GM21390 (cell line): ENCODE data around the gene TFAP2A.

Source experiments
- ATAC-seq: cut with Tn5 transposase; IDR thresholded peaks from one replicate; pipeline ENCODE4 v1.9.1; 2021; ENCODE audit not compliant: unreplicated experiment

Gene TFAP2A

DNA sequence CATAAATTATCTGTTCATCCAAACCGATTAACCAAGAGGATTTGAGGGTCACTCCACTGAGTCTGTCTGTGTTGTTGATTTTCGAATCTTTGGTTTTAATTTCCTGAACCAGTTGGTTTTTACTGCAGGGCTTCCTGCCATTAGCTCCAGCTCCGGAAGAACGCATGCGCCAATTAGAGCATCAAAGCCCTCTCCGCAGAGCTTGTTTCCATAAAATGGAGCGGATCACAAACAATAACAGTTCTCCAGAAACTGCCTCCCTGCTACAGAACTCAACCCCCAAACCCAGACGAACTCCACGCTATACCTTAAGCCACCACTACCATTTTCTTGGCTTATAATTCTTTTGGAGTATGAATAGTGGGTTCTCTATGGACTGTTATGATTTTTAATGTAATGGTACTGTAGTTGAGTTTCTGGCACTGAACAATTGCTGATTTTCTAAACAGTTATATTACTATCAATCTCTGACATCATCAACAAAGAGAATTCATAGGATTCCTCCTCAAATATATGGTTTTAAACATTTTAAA lies 13.8 kb downstream of the TFAP2A start:
- ATAC-seq, result no peak

DNA sequence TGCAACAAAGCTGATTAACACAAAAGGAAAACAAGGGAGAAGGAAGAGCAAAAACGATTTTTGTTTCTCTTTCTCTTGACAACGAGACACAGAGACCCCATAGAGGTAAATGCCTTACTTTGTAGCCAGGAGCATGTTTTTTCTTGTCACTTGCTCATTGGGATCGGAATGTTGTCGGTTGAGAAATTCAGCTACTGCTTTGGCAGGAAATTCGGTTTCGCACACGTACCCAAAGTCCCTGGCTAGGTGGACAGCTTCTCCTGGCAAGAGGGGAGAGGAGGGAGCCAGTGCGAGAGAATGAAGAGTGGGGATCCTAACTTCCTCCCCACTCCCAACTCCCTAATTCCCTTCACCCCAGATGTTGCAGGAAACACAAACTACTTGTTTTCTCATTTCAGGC lies 14.5 kb downstream of the TFAP2A start:
- ATAC-seq, result no peak

DNA sequence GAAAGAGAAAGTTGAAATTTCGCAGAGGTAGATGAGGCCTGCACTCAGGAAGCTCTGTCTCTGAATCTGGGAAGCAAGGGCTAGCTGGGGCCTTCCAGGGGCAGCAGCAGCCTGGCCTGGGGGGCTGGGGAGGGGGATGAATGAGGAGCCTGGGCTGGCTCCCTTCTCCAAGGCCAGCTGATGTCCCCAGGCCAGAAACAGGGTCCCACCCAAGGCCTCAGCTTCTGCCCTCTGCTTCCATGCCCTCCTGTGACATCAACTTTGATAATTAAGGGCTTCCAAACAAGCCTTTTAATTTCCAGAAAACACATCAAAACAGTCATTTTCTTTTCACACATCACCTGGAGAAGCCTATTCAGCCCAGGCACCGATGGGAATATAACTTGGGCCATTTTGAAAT lies 15.4 kb downstream of the TFAP2A start:
- no peak for ATAC-seq

DNA sequence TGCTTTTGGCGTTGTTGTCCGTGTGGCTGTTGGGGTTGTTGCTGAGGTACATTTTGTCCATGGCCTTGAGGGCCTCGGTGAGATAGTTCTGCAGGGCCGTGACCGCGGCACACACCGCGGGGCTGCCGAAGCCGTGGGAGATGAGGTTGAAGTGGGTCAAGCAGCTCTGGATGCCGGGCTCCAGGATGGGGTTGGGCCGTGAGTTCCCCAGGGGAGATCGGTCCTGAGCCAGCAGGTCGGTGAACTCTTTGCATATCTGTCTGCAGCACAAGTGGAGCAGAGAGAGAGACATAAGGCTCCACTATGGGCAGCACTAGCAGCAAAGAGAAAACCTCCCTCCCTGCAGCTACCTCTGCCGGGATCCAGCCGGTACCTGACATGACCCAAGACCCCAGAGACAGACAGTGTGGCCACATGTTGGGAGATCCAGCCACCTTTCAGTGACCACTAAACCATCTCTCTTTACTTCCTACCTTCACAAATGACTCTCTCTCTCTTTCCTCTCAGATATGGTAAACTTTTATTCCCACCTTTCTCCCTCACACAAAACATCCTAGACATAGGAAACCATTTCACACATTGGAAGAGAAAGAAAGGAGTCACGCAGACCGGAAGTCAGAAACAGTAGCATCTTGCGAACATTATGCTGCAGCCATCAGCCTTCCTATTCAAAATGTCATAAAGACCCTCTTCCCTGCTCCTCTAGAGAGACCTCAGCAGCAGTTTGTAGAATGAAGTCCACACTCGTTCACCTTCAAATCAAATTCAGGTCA lies 16.2 kb downstream of the TFAP2A start:
- ATAC-seq, result no peak

DNA sequence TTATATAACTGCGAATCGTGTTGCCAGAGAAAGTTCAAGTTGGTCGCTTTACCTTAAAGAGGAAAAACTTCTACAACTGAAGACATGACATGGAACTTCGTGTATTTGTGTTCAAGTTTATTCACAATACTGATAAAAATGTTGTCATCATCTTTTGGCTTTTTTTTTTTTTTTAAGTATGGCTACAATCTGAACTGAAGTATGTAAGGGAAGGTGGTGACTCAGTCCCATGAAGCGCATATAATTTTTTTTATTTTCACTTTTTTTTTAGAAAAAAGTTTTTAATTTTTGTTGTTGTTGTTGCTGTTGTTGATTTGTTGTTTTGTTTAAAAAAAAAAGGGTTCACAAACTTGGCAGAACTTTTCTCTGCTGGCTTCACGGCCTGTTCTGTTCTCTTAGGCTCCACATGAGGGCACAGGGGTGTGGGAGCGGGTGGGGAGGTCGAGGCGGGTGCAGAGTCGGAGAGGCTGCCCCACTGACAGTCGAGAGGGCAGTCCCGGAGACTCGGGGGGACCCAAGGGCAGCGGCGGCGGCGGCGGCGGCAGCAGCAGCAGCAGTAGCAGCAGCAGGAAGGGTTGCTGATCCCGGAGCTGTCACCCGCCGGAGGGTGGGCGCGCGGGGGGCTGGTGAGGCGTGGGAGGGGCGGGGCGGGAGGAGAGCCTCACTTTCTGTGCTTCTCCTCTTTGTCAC lies 17.0 kb downstream of the TFAP2A start:
- no peak for ATAC-seq

DNA sequence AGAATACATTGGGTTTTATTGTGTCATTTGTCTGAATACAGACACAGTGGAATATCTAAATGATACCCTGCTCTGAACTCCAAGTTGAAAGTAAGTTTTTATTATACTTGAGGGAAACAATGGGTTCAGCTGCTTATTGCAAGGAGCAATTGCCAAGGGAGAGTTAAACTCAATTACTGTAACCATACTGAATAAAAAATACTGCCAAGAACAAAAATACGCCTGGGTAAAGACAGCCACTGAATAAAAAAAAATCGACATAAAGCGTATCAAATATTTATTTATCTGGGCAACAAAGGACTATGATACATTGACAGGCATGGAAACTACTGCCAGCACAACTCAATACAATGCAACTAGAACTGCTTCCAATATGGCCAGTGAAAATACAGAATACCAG lies 18.1 kb downstream of the TFAP2A start:
- no peak for ATAC-seq

DNA sequence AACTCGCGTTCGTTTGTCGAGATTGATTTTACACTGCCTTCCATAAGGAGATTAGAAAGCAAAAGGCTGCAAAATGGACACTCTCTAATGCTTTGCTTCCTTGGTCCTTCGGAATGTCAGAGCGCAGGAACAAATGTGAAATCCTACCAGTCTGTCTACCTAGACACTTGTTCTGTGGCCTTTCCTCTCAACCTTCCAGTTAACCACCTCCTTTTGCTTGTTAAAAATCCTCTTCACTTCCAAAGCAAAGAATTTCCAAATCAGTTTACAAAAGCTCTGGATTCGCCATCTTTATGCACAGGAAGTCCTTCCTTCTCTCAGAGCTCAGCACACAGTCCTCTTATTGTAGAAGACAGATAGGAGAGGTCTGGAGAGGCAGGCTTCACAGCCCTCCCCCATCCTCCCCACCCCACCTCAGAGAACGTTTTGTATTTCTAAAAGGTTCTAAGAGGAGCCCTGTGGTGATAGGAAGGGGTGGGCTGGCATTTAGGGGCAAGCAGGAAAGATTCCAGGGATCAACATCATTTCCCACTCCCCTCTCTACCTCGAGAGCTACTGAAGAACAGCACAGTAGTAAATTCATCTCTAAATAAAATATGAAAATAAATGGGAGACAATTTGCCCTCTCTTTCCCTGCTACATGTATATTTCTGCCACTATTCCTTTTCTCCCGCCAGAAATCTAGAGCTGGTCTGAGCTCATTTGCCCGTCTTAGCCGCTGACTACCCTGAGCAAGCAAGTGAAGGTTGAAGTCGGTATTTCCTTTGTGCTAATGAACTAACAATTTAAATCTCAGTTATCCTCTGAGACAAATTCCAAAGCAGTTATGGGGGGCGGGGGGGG lies 18.9 kb downstream of the TFAP2A start:
- ATAC-seq, result no peak

DNA sequence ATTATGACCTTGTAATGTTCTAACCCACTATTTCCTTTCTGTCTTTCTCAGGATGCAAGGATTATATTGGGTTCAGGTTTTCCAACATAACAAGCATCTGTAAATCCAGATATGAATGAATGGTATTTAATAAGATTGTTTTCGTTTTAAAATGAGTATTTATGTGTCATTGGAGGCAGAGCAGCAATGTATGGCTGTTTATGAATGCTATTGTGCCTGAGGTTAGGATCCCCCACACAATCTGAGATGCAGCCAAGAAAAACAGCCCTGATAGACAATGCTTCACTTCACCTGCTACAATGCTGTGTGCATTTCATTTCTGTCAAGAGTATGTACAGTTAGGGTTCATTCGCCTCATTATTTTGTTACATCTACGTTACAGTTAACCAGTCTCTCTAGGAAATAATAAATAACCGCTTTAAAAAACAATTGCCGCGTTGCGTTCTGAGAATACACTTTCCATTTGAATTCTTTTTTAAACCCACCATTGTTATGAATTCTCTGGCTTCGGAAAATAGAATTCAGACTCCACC lies 19.6 kb downstream of the TFAP2A start:
- no peak for ATAC-seq

DNA sequence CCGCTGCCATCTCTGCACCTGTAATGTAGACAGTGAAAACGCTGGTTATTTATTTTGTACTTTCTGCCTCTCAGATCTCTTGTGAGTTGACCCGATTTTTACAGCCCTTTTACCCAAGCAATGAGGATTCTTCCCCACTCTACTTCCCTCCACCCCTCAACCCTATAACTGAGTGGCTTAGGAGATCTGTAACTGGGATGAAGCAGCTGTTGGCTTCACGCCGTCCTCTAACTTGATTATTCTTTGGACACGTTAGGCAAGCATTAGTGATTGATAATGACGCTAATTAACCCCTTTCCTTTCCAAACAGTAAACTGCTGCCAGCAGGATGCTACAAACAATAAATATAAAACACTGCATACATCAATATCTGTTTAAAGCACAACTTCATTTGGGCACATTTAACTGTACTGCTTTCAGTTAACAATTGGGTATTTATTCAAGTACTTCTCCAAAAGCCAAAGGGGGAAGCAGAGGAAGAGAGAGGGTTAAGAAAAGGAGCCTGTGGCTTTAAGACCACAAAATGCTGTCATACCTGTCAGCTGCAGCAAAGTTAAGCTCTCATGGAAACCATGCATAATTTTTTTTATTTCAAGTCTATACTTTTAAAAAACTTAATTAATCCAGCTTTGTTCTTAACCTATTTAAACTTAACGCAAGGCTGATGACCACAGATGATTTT lies 21.2 kb downstream of the TFAP2A start:
- ATAC-seq, result no peak

DNA sequence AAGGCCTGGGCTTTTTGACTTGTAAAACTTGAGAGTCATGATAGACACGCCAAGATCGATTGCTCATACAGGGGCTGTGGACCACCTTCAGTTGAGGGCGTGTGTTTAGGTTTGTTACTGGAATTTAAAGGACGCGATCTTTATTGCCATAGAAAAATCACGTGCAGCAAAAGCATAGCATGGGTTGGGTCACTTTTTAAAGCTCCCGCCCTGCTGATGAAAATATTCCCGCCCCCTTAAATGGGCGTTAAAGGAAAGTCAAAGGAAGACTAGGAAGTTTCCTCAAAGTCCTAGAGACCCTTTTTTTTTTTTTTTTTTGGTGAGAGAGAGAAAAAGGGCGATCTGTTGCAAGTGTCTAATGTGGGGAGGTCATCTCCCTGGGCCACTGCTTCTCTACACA lies 23.1 kb downstream of the TFAP2A start:
- ATAC-seq, result no peak

DNA sequence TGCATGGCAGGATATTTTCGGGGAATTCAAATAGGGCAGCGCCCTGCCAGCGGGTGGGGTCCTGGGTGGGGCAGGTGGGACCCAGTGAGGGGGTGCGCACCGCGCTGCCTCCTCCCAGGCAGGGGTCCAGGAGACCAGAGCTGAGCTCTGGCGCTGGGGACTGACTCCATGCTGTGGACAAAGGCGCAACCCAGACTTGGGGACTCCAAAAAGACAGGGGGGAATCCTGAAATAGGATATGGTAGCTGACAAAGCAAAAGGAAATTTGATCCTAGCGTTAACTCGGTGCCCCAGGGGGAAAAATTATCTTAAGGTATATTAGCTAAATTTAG lies 23.6 kb downstream of the TFAP2A start:
- no peak for ATAC-seq

DNA sequence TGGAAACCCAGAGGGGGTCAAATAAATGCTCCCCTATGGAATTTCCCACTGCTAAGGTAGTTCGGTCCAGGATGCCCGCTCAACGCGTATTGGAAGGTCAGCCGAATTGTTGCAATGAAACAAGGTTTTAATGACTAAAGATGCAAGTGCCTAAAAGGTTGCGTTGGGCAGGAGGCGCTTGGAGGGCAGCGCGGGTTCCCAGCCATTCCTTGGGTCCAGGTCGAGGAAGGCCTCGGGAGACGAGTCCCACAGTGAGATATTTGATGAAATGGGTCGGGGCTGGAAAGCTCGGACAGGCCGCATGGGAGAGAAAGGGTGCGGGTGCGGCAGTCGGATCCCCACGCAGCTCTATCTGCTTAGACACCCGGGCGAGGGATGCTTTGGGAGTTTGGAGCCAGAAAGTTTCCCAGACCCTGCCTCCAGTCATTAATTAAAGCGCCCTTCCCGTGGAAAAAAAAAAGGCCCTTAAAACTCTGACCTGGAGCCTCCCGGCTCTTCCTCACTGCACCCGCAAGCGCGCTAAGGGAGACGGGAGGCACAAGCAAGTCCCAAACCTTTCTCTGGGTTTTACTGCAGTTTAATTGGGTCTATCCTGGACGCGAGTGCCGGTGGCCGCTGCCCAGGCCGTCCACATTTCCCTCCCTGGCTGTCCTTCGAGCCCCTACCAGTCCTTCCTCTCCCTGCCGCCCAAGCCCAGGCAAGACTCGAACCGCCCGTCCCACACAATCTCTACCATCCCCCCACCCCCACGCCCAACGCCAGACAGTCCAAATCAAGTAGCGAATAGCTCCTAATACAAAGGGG lies 24.2 kb downstream of the TFAP2A start:
- no peak for ATAC-seq

DNA sequence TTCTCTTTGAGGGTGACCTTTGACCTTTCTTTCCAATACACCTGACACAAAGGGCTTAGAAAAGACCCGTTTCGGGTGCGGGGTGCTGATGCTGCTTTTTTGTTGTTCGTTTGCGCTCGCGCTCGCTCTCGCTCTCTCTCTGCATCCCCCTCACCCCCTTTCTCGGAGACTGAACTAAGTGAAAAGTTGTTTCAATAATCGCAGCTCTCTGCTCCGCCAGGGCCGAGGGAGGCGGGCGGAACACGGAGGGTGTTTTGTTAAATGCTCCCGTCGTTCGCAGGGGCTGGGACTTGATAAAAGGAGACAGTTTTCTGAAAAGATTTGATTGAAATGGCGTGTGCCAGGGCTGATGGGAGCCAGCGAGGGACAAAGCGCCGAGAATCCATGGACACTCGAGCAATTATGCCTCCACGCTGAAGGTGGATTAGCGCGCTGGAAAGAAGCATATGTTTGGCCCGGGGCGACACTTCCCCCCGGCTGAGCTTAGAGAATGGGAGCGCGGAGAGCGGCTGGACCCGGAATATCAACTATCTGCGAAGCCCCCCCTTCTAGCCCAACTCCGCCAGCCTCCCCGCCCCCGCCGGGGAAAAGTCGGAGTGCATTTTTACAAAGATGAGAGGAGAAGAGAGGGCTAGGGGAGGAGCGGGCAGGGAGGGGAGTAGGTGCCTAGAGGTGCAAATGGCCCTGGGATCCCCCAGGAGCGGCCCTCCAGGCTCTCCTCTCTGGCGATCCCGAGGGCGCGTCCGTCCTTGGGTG lies 25.0 kb downstream of the TFAP2A start:
- no peak for ATAC-seq

DNA sequence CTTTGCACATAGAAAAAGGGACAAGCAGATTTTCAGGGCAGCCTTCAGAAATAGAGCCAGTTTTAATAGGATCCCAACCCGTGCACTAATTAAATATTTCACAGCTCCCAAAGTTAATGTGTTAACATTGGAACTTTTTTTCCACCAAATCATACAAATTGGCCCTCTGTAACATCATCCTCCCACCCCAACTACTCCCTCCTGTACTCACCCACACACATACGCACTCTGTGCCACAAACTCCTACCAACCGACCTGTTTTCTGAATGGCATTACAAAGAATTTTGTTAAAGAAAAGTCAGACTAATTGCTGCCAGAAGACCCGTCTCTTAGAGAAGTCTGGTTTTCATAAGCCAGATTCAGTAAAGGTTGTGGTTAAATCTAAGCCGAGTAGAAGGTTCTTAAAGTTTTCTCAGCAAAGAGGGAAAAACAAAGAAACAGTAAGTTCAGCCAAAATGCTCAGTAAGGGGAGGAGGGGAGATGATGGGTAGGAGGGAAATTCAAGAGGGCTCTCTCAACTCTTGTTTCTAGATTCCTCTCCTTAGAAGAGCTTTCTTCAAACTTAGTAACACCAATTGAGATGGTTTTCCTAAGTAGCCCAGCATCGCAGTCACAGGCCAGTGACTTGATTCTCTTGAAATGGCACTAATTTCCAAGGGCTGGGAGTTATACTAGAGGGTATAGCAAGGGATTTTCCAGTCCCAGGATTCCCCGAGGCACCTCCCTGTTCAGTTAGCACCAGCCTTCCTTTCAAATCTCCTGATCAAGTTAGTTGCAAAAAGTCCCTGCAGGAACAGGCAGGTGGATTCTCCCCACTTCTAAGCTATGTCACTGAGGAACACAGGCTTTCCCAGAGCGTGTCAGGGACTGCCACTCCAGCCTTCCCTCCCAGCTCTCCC lies 27.9 kb downstream of the TFAP2A start:
- ATAC-seq, result no peak

DNA sequence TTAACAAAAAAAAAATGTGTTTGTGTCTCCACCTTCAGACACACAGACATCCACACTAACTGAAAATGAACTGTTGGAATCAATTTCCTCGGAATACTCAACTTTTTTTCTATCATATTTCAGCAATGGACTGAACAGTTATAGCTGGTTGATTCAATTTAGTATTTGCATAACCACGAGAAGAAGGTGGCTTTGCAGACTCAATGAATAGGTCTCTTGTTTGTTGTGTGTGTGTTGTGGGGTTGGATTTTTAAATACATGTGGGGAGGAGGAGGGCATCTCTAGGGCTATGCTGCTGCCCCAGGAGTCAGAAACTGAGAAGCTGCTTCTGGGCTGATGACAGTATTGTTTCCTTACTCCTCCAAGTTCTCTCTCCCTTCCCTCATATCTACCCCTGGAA lies 28.7 kb downstream of the TFAP2A start:
- ATAC-seq, result no peak

DNA sequence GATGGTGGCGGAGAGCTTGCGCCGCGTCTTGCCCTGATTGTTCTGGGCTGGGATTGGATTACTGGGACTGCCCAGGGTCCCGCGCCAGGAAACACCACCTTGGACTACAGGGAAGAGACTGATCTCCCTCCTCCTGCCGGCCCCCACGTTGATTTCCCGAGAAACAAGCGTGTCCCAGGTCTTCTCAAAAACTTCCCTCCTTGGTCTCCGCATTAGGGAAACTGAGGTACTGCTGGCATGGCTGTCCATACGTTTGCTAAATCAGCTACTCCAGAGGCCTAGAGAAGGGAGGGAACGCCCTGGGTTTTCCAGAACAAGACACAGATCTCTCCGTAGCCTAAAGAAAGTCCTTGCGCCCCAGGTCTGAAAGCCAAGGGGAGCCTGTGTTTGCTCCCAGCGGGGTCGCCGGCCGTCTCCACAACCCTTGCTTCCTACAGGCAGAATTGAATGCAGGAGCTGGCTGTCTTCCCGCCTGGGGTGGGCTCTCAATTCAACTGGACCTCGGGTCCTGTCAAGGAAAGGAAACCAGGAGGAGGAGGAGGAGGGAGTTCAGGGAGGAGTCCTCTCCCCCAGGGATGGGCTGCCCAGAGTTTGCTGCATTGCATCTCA lies 29.2 kb downstream of the TFAP2A start:
- ATAC-seq, result no peak

DNA sequence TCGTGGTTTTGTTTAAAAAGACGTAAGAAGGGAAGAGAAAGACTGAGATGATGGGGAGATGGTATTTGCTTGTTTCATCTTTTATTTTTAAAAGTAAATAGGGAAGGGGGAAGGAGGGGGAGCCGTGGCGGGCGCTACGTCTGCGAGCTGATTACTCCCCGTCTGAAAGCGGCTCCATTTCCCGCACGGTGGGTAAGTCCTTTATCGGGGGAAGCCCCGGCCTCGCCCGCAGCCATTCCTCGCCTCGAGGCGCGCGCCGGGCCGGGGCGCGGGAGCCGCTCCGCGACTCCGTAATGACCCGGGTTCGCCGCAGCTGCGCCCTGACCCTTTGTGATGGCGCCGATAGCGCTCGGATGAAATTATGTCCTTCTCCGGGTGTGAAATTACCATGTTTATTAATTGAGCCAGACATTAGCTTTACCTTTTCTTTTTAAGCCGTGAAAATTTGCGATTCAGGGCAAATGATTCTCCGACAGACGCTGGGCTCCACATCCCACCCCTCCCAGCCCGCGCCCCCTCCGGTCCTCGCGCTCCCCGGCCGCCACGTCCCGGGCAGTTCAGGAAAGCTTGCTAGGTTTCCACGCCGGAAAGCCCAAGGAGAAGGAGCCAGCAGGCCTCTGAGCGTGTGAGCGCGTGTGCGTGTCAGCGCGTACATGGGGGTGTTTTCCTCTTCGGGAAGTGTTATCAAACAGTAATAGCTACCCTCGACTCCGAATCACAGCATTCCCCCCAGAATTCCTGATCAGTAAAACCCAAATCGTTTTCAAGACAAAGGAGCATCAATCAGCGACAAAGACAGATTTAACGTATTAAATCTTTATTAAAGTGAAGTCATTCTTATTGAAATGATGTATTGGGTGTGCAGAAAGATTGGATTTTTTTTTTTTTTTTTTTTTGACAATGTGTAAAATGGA lies 30.0 kb downstream of the TFAP2A start:
- no peak for ATAC-seq
